OCI-LY7 (cell line): ENCODE measurements around the gene ARAP1. TPM values are rescaled to one million over a fixed set of nuclear protein-coding genes. Genes with fewer than 3 reads are reported as not detected.

ENCODE experiments used
- BruUV-seq: library from RNA; stranded (reverse); fragments of 400-500 nt; replicated peaks from 2 replicates; lab custom pipeline; 2021; lab: Mats Ljungman, UMichigan
- CTCF ChIA-PET: fragments of 300-600 bp; sonication (Branson Sonifier 250); formaldehyde crosslinking; loops from one replicate; lab custom pipeline; 2022; ENCODE audit warnings: antibody characterized with exemption; ENCODE audit not compliant: unreplicated experiment; lab: Charles Lee
- POLR2A ChIA-PET: fragments of 300-600 bp; sonication (Branson Sonifier 250); formaldehyde crosslinking; loops from one replicate; lab custom pipeline; 2022; ENCODE audit warnings: antibody characterized with exemption; lab: Charles Lee
- DNase-seq: peaks from one replicate; pipeline ENCODE4 v3.0.0-alpha.2; 2015; ENCODE audit warnings: low spot score
- H2AFZ ChIP-seq: fragments of 200-600 bp; sonication (generic), shearing (Covaris generic); 2 replicates; pipeline ENCODE4 v1.6.1; 2014; ENCODE audit warnings: mild to moderate bottlenecking, antibody characterized with exemption, low read length, moderate library complexity
- H3K27ac ChIP-seq: fragments of 200-600 bp; sonication (generic); 2 replicates; pipeline ENCODE4 v1.5.1; 2014; ENCODE audit warnings: mixed run types, low read depth, mild to moderate bottlenecking, moderate library complexity, low read length, inconsistent platforms; ENCODE audit not compliant: poor library complexity, severe bottlenecking
- H3K36me3 ChIP-seq: fragments of 200-600 bp; sonication (generic); 2 replicates; pipeline ENCODE4 v1.6.1; 2014; ENCODE audit warnings: mild to moderate bottlenecking, antibody characterized with exemption, low read length, moderate library complexity, mixed read lengths; ENCODE audit not compliant: insufficient read depth
- H3K4me1 ChIP-seq: fragments of 200-600 bp; sonication (generic); 2 replicates; pipeline ENCODE4 v1.5.1; 2014; ENCODE audit warnings: mild to moderate bottlenecking, low read length; ENCODE audit not compliant: insufficient read depth, poor library complexity, severe bottlenecking
- H3K4me2 ChIP-seq: fragments of 200-600 bp; sonication (generic); 2 replicates; pipeline ENCODE4 v1.6.1; 2014; ENCODE audit warnings: mild to moderate bottlenecking, low read length
- H3K4me3 ChIP-seq: fragments of 200-600 bp; sonication (generic); 2 replicates; pipeline ENCODE4 v1.5.1; 2014; ENCODE audit warnings: mild to moderate bottlenecking, low read depth, low read length; ENCODE audit not compliant: poor library complexity, severe bottlenecking
- H3K79me2 ChIP-seq: fragments of 200-600 bp; sonication (generic); 2 replicates; pipeline ENCODE4 v1.6.1; 2016; ENCODE audit warnings: low read depth, mild to moderate bottlenecking, low read length, moderate library complexity, mixed read lengths; ENCODE audit not compliant: insufficient read depth
- H3K9me2 ChIP-seq: fragments of 200-600 bp; sonication (generic); 2 replicates; pipeline ENCODE4 v1.6.1; 2016; ENCODE audit warnings: mild to moderate bottlenecking, low read length, mixed read lengths; ENCODE audit not compliant: insufficient read depth
- H3K9me3 ChIP-seq: fragments of 200-600 bp; sonication (generic); 2 replicates; pipeline ENCODE4 v1.6.1; 2014; ENCODE audit warnings: mild to moderate bottlenecking, mixed run types, low read length, mixed read lengths
- H4K20me1 ChIP-seq: fragments of 200-600 bp; sonication (generic); 2 replicates; pipeline ENCODE4 v1.6.1; 2014; ENCODE audit warnings: mild to moderate bottlenecking, antibody characterized with exemption, low read length, moderate library complexity, mixed read lengths; ENCODE audit not compliant: insufficient read depth
- CTCF ChIP-seq: fragments of 200-600 bp; sonication (generic); conservative IDR thresholded peaks from 2 replicates; pipeline ENCODE4 v1.5.1; 2014; ENCODE audit warnings: mild to moderate bottlenecking, antibody characterized with exemption, low read length, moderate library complexity, mixed read lengths
- EZH2phosphoT487 ChIP-seq: fragments of 200-600 bp; sonication (generic); IDR thresholded peaks from 2 replicates; pipeline ENCODE4 v1.6.1; 2018; ENCODE audit warnings: low read depth, borderline replicate concordance, mild to moderate bottlenecking, mixed run types, antibody characterized with exemption, low read length, moderate library complexity, mixed read lengths
- intact Hi-C: fragments of 100-400 bp; cut with micrococcal nuclease; formaldehyde crosslinking; loops from one replicate; pipeline ENCODE4 v1.10.0; 2022; ENCODE audit not compliant: unreplicated experiment
- total RNA-seq, 2 experiments: library from RNA; depleted of rRNA in 1 of 2; stranded (reverse); fragments of >200 nt in 1 of 2; shearing (Covaris generic) in 1 of 2; gene quantifications; 2 replicates each; pipeline ENCODE4 v1.2.3, GENCODE V29; 2014 to 2022

ARAP1 gene
- total RNA-seq, 2 experiments from 2014 or later: 65.6 to 106 TPM

GRCh38 chr11:72740562-72741428 lies 11.4 kb downstream of the ARAP1 start:
- peaks cover 90% of the 10 kb centered on the region for H3K4me1 ChIP-seq
- no peaks in the 10 kb centered on the region for H3K9me3 ChIP-seq
- H3K27ac ChIP-seq: peak overlapping the region; percentile 63
- H3K36me3 ChIP-seq: no peaks in the 10 kb centered on the region; the same call in 1 of the 2 replicates
- no peaks in the 10 kb centered on the region for H4K20me1 ChIP-seq
- no TSS peak for BruUV-seq
- no peak overlapping the region for H2AFZ ChIP-seq
- peaks cover 16% of the 10 kb centered on the region; the same call in 1 of the 2 replicates for H3K79me2 ChIP-seq
- peak overlapping the region; percentile 5 for H3K4me3 ChIP-seq
- ChIA-PET CTCF (interaction anchor here (0.6 kb wide), 1 partner anchor 12 kb away, joined by 3 read pairs; no protein-coding TSS in a partner anchor), POLR2A (interaction anchor here (0.5 to 1.5 kb wide), 5 partner anchors 17 to 72 kb away, joined by 3 to 8 read pairs (median 3); partner anchors contain the start of gene STARD10)
- no peaks in the 10 kb centered on the region for H3K9me2 ChIP-seq
- no peak for DNase-seq
- H3K4me2 ChIP-seq: peak overlapping the region; percentile 81
- intact Hi-C loops: no loop called here
- TF ChIP-seq CTCF (no peak), EZH2phosphoT487 (no peak)

- Histone ChIP-seq H3K9me2 (no peaks in the 10 kb centered on the region), H3K36me3 (no peaks in the 10 kb centered on the region; the same call in 1 of the 2 replicates), H3K79me2 (peaks cover 16% of the 10 kb centered on the region; the same call in 1 of the 2 replicates), H3K4me3 (peak overlapping the region; percentile 60), H2AFZ (no peak overlapping the region), H3K9me3 (no peaks in the 10 kb centered on the region), H4K20me1 (no peaks in the 10 kb centered on the region), H3K4me1 (peaks cover 90% of the 10 kb centered on the region), H3K4me2 (peak overlapping the region; percentile 81), H3K27ac (peak overlapping the region; percentile 63)
- DNase-seq: peak; percentile 31
- CTCF ChIA-PET: no interaction called here
- no TSS peak for BruUV-seq
- intact Hi-C loops: no loop called here
- POLR2A ChIA-PET: interaction anchor here (0.5 to 1.5 kb wide), 4 partner anchors 9 to 58 kb away, joined by 3 to 8 read pairs (median 4); partner anchors contain the start of gene STARD10
- TF ChIP-seq CTCF (no peak), EZH2phosphoT487 (no peak)
These were observed 12.2 kb downstream of the ARAP1 start for GRCh38 chr11:72740060-72740424.
